COLO668 (cell line): ENCODE results near the gene SH2D5.

Experiments
- DNase-seq: peaks from one replicate; lab custom pipeline; 2025; ENCODE audit not compliant: unreplicated experiment; lab: John Stamatoyannopoulos, UW

The SH2D5 gene

GRCh38 chr1:20715406-20715805 is 17.1 kb downstream of the SH2D5 start:
- DNase-seq: no peak

GRCh38 chr1:20713440-20713839 is 19.1 kb downstream of the SH2D5 start:
- no peak for DNase-seq

- DNase-seq: no peak
These were observed 20.3 kb downstream of the SH2D5 start for GRCh38 chr1:20712215-20712577.

- DNase-seq: peak; percentile 47
These were observed 21.0 kb downstream of the SH2D5 start for GRCh38 chr1:20711285-20712214.

- no peak for DNase-seq
These were observed 21.8 kb downstream of the SH2D5 start for GRCh38 chr1:20710469-20711284.

- DNase-seq: no peak
These were observed 22.6 kb downstream of the SH2D5 start for GRCh38 chr1:20709868-20710267.

- DNase-seq: no peak
These were observed 23.6 kb downstream of the SH2D5 start for GRCh38 chr1:20708891-20709290.

- no peak for DNase-seq
These were observed 24.4 kb downstream of the SH2D5 start for GRCh38 chr1:20708057-20708456.

- no peak for DNase-seq
These were observed 25.7 kb downstream of the SH2D5 start for GRCh38 chr1:20706841-20707240.

GRCh38 chr1:20705203-20705755 is 27.2 kb downstream of the SH2D5 start:
- no peak for DNase-seq

GRCh38 chr1:20704390-20705202 is 27.9 kb downstream of the SH2D5 start:
- DNase-seq: no peak

GRCh38 chr1:20703124-20703756 is 29.3 kb downstream of the SH2D5 start:
- DNase-seq: no peak

- DNase-seq: no peak
These were observed 30.1 kb downstream of the SH2D5 start for GRCh38 chr1:20702416-20702815.

- no peak for DNase-seq
These were observed 30.7 kb downstream of the SH2D5 start for GRCh38 chr1:20701847-20702246.

- DNase-seq: no peak
These were observed 31.1 kb downstream of the SH2D5 start for GRCh38 chr1:20701446-20701845.

- DNase-seq: no peak
These were observed 31.8 kb downstream of the SH2D5 start for GRCh38 chr1:20700636-20701215.

- peak; percentile 68 for DNase-seq
These were observed 32.9 kb downstream of the SH2D5 start for GRCh38 chr1:20699558-20699957.

GRCh38 chr1:20698195-20698910 is 34.1 kb downstream of the SH2D5 start:
- no peak for DNase-seq

GRCh38 chr1:20697563-20697962 is 34.9 kb downstream of the SH2D5 start:
- no peak for DNase-seq
